HG03520 (cell line): ENCODE results near the gene MEF2B.
A peak's percentile ranks its signal among the peaks of the same experiment; 100 is the strongest.

ENCODE experiments used
- ATAC-seq: cut with Tn5 transposase; IDR thresholded peaks from one replicate; pipeline ENCODE4 v1.9.1; 2021; ENCODE audit warnings: mild to moderate bottlenecking, moderate library complexity; ENCODE audit not compliant: unreplicated experiment

The MEF2B gene

GRCh38 chr19:19170053-19170872, at the start of gene MEF2B:
MEF2B (minus strand) TSS chr19:19170263; CDS start chr19:19150735, 19,528 bp downstream.
- peak; percentile 86 for ATAC-seq

DNA sequence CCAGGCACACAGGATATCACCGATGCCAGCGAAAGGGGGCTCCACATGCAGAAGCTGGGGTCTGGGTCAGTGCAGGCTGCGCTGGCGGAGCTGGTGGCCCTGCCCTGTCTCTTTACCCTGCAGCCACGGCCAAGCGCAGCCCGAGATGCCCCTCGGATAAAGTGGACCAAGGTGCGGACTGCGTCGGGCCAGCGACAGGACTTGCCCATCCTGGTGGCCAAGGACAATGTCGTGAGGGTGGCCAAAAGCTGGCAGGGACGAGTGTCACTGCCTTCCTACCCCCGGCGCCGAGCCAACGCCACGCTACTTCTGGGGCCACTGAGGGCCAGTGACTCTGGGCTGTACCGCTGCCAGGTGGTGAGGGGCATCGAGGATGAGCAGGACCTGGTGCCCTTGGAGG, 48.8 kb upstream of the MEF2B start:
- ATAC-seq: no peak

DNA sequence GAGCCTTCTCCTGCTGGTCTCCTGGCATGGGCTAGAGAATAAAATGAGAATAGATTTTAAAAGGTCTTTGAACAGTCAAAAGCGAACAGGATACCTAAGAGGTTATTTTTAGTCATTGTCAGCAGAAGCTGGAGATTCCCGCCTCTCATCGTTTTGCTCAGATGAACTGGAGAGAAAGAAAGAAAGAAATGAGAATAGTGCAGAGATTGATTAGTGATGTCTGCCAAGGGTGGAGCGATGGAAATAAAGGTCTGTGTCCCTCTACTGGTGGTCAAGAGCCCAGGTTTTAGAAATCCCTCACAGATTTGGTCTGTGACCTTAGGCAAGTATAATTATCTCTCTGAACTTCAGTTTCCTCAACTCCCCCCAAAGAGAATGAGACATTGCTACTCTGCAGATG, 47.0 kb upstream of the MEF2B start:
- ATAC-seq: no peak

- no peak for ATAC-seq
These were observed 45.7 kb upstream of the MEF2B start for GRCh38 chr19:19215792-19216191.

DNA sequence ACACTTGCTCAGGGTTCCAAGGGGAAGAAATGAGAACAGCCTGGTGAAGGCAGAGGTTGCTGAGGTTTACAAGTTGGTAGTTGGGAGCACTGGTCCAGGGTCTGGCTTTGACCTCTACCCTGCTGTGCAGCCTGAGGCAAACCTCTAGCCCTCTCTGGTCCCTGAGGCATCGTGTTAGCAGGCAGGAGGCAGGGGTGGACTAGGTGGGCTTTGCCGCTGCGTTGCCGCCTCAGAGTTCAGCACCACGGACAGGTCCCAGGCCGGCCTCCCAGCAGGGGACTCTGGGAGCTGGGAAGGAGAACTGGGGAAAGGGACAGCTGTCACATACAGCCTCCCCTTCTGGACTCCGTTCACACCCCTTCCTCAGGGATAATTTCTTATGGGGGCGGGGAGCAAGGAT, 44.8 kb upstream of the MEF2B start:
- ATAC-seq: no peak

DNA sequence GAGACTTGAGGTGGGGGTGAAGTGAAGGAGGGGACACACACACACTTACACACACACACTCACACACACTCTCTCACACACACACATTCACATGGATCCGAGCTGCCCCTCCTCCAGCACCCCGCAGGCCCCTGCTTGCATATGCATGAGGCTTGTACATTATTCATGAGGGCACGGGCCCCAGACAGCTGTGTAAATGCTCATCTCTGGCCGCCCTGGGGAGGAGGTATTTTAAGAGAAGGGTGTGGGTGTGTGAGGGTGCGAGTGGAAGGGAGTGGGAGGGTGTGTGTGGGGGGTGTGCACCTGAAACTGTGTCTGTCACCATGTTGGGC, 44.1 kb upstream of the MEF2B start:
- no peak for ATAC-seq

- ATAC-seq: no peak
These were observed 43.5 kb upstream of the MEF2B start for GRCh38 chr19:19213426-19214158.

GRCh38 chr19:19212916-19213315, 42.9 kb upstream of the MEF2B start:
- ATAC-seq: no peak

GRCh38 chr19:19211499-19212420, 41.7 kb upstream of the MEF2B start, which contains the start of gene NCAN:
NCAN (plus strand) TSS chr19:19211958; CDS start chr19:19216954, 4,996 bp downstream.
- no peak for ATAC-seq

- no peak for ATAC-seq
These were observed 39.3 kb upstream of the MEF2B start for GRCh38 chr19:19209372-19209771.

DNA sequence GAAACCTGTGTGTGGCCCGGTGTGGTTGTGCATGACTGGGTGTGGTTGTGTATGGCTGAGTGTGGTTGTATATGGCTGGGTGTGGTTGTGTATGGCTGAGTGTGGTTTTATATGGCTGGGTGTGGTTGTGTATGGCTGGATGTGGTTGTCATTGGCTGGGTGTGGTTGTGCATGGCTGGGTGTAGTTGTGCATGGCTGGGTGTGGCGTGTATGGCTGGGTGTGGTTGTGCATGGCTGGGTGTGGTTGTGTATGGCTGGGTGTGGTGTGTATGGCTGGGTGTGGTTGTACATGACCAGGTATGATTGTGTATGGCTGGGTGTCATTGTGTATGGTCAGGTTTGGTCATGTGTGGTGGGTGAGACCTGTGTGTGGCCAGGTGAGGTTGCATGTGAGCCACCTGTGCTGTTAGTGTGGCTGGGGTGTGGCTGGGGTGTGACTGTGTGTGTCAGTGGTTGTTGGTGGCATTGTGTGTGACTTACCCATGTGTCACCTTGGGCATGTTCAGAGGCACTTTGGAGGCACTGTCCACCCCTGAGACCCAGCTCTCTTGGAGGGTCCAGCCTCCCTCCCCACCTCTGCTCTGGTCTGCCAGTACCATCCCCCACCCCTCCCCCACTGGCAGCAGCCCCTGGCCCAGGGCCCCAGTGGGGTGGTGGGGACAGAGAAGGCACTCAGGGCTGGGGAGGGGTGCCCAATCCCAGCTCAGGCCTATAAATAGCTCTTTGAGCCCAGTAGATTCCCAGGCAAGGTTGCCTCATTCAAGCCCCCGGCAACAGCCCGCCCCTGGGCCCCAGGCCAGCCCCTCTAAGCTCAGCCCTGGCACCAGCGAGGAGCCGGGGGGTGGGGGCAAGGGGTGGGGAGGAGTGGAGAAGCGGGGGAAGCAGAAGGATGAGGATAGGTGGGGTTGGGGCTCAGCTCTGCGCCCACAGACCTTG, 37.8 kb upstream of the MEF2B start:
- no peak for ATAC-seq

DNA sequence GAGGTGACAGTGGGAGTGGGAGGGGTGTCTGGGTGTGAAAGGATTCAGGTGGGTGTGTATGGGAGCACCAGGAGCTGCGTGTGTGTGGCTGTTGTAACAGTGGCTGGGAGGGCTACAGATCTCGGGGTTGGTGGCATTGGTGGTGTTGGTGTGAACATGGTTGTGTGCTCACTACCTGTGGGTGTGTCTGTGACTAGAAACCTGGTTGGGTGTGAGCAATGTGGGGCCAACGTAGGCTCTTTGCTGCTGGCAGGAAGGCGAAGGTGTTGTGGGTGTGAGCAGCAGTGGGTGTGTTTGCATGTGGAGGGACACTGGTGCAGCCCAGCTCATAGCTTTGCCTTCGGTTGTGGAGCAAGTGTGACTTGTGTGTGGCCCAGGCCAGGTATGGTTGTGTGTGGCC, 36.9 kb upstream of the MEF2B start:
- ATAC-seq: no peak

- no peak for ATAC-seq
These were observed 35.6 kb upstream of the MEF2B start for GRCh38 chr19:19205416-19206410.

DNA sequence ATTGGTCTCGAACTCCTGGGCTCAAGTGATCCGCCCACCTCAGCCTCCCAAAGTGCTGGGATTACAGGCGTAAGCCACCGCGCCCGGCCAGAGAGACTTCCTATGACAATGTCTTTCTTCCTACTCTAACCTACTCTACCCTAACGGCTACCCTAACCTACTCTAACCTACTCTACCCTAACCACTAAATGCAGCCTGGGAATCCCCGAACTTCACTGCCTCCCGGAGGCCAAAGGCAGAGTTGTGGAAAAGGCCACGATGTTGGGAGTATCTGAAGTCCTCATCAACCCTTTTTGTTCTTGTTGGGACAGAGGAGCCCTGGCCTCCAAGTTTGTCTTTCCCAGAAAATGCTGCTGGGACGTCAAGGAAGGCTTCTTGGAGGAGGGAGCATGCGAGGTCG, 34.1 kb upstream of the MEF2B start:
- no peak for ATAC-seq

- no peak for ATAC-seq
These were observed 33.2 kb upstream of the MEF2B start, which contains the start of gene NR2C2AP for GRCh38 chr19:19203012-19203856. NR2C2AP (minus strand) TSS chr19:19203414; CDS start chr19:19203060, 354 bp downstream.

DNA sequence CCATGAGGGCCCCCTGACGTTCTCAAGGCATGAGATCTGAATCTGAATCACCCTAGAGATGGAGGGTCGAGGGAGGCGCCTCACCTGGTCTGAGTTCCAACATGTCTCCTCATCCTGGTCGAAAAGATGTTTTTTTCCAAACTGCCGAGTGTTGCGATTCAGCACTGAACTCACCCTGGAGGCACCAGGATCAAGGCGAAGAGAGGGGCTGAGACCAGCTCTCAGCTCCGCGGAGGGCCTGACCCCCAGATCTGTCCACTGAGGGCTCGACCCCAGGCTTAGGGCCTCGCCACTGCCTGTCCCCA, 32.6 kb upstream of the MEF2B start:
- no peak for ATAC-seq

GRCh38 chr19:19201697-19202630, 31.9 kb upstream of the MEF2B start:
- no peak for ATAC-seq
